Kidney epithelial cell (primary cell): ENCODE data around the gene MTHFD1L. TPM values are rescaled to one million over a fixed set of nuclear protein-coding genes. Genes with fewer than 3 reads are reported as not detected.

Experiments used
- DNase-seq: peaks from one replicate; pipeline ENCODE4 v3.0.0-alpha.2; 2010; ENCODE audit warnings: low read depth
- H3K27me3 ChIP-seq: 2 replicates; pipeline ENCODE4 v1.6.0; 2011; ENCODE audit warnings: low read length; ENCODE audit not compliant: control insufficient read depth, insufficient read depth
- H3K36me3 ChIP-seq: 2 replicates; pipeline ENCODE4 v1.5.1; 2011; ENCODE audit warnings: low read length; ENCODE audit not compliant: control insufficient read depth, insufficient read depth
- H3K4me3 ChIP-seq: 2 replicates; pipeline ENCODE4 v1.5.1; 2011; ENCODE audit warnings: low read depth, mild to moderate bottlenecking, control low read depth, low read length
- CTCF ChIP-seq: IDR thresholded peaks from 2 replicates; pipeline ENCODE4 v1.5.1; 2011; ENCODE audit warnings: mild to moderate bottlenecking, moderate library complexity, low read length, control low read depth, inconsistent platforms; ENCODE audit not compliant: insufficient read depth, poor library complexity, severe bottlenecking
- total RNA-seq: library from RNA; depleted of rRNA; stranded (reverse); fragments of >200 nt; gene quantifications from 2 replicates; pipeline ENCODE4 v1.2.3, GENCODE V29; 2015

Gene MTHFD1L
- total RNA-seq, 1 donor from 2014 or later, result 116 TPM

- Histone ChIP-seq H3K36me3 (no peaks in the 10 kb centered on the region), H3K27me3 (no peaks in the 10 kb centered on the region), H3K4me3 (no peak overlapping the region)
- no peak for DNase-seq
- TF ChIP-seq CTCF, result no peak
Measured at GRCh38 chr6:151103266-151103665, 237.8 kb downstream of the MTHFD1L start.

GRCh38 chr6:151107897-151108427 lies 242.5 kb downstream of the MTHFD1L start:
- DNase-seq, result no peak
- H3K4me3 ChIP-seq, result no peak overlapping the region
- no peaks in the 10 kb centered on the region for H3K27me3 ChIP-seq
- no peaks in the 10 kb centered on the region for H3K36me3 ChIP-seq
- TF ChIP-seq CTCF, result no peak

GRCh38 chr6:151108548-151108947 lies 243.0 kb downstream of the MTHFD1L start:
- no peak for DNase-seq
- H3K4me3 ChIP-seq, result no peak overlapping the region
- no peak for TF ChIP-seq CTCF

GRCh38 chr6:151109361-151109760 lies 243.9 kb downstream of the MTHFD1L start:
- no peaks in the 10 kb centered on the region for H3K27me3 ChIP-seq

More at GRCh38 chr6:151108548-151108947, 243.0 kb downstream of the MTHFD1L start:
- no peaks in the 10 kb centered on the region for H3K27me3 ChIP-seq
- no peaks in the 10 kb centered on the region for H3K36me3 ChIP-seq

GRCh38 chr6:151109869-151110575 lies 244.5 kb downstream of the MTHFD1L start:
- no peak for TF ChIP-seq CTCF
- no peak overlapping the region for H3K4me3 ChIP-seq
- no peaks in the 10 kb centered on the region for H3K27me3 ChIP-seq
- DNase-seq, result no peak
- no peaks in the 10 kb centered on the region for H3K36me3 ChIP-seq

More at GRCh38 chr6:151109361-151109760, 243.9 kb downstream of the MTHFD1L start:
- Histone ChIP-seq H3K4me3 (no peak overlapping the region), H3K36me3 (no peaks in the 10 kb centered on the region)
- DNase-seq, result no peak
- no peak for TF ChIP-seq CTCF

- H3K4me3 ChIP-seq, result no peak overlapping the region
- no peaks in the 10 kb centered on the region for H3K36me3 ChIP-seq
- H3K27me3 ChIP-seq, result no peaks in the 10 kb centered on the region
- TF ChIP-seq CTCF, result no peak
- DNase-seq, result no peak
Measured at GRCh38 chr6:151110576-151110905, 245.0 kb downstream of the MTHFD1L start.
